Measurements from ENCODE around the gene ANO1.

Gene ANO1

GRCh38 chr11:70226183-70226582 lies 148.1 kb downstream of the ANO1 start:
- no peak for DNase-seq

- no peak for DNase-seq
Observed at GRCh38 chr11:70226967-70227366, 148.8 kb downstream of the ANO1 start.

GRCh38 chr11:70229737-70230136 lies 151.6 kb downstream of the ANO1 start:
- no peak for DNase-seq

- DNase-seq: no peak
Observed at GRCh38 chr11:70230151-70230839, 152.2 kb downstream of the ANO1 start.

- no peak for DNase-seq
Observed at GRCh38 chr11:70230840-70231710, 153.0 kb downstream of the ANO1 start.

DNA sequence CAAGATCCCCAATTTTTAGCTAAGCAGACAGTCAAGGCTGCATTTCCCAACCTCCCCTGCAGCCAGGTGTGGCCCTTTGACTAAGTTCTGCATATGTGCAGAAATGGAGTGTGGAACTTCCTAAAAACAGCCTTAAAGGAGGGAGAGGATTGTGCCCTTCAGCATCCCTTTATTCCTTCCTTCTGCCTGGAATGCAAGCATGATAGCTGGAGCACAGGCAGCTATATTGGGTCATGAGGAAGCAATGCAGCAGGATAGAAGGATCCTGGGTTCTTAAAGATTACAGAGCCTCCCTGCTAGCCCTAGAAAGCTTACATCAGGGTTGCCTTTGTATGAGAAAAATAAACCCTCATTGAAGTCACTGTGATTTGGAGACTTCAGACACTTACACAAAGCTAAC lies 154.9 kb downstream of the ANO1 start:
- DNase-seq: no peak

DNA sequence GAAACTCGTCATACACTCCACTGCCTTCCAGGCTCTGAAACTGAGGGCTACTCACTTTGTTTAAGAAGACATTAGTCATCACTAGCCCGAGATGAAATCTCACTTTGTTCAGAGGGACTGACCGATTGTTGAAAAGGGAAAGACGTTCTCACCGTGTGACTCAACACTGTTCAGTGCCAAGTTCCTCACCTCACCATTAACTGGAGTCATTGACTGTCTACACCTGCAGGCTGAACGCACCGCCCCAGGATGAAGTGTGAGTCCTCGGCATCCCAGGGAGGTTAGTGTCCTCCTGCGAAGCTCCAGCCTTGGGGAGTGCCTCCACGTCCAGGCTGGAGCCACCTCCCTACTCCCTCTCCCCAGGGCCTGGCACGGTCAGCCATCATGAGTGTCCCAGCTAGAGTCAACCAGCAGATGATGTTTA lies 155.4 kb downstream of the ANO1 start:
- no peak for DNase-seq

DNA sequence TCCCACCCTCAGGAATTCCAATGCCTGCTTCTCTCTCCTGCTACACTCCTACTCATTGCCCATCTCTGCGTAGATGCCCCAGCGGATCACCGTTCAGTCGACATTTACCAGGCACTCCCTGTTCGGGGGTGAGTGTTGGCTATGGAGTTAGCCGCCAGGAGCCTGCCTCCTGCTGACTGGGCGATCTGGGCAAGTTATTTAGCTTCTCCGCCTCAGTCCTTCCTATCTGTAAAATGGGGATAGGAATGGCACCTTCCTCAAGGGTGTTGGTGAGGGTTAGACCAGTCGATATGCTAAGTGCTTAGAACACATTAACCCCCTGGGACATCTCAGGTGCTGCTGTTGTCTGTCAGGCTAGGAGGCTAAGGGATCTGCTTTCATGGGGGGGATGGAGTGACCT lies 155.8 kb downstream of the ANO1 start:
- no peak for DNase-seq

Measured in NCI-H1694 (cell line).